ENCODE data around the gene TAAR1. TPM values are rescaled to one million over a fixed set of nuclear protein-coding genes. Genes with fewer than 3 reads are reported as not detected.

The TAAR1 gene
- total and polyA plus RNA-seq, 2 donors, result 0.05 TPM; not detected in 1

- peak in 6 of 9 donors; percentile 0 to 31 (median 5) for DNase-seq (ENCODE audit: low read depth in 6 of 9, low spot score in 9 of 9)
- Histone ChIP-seq H3K4me3 (ENCODE audit: low read length in 2 of 2) (no peak overlapping the region), H3K27me3 (ENCODE audit: control insufficient read depth in 2 of 2, insufficient read depth in 1 of 2, low read length in 1 of 2) (no peaks in the 10 kb centered on the region), H3K36me3 (ENCODE audit: control insufficient read depth in 2 of 2, insufficient read depth in 2 of 2, low read length in 1 of 2) (no peaks in the 10 kb centered on the region), H3K27ac (ENCODE audit: low read depth in 1 of 2, low read length in 1 of 2) (no peak overlapping the region), H3K4me1 (ENCODE audit: control insufficient read depth in 2 of 2, insufficient read depth in 2 of 2, low read length in 2 of 2) (no peaks in the 10 kb centered on the region), H3K9me3 (ENCODE audit: control insufficient read depth in 2 of 2, insufficient read depth in 1 of 2, low read length in 1 of 2) (no peaks in the 10 kb centered on the region)
- 4% methylated on average over 4 of the region's 4 CpGs for WGBS
Measured at GRCh38 chr6:132669690-132670291, 10.8 kb upstream of the TAAR1 start.

- Histone ChIP-seq H3K27me3 (ENCODE audit: control insufficient read depth in 2 of 2, insufficient read depth in 1 of 2, low read length in 1 of 2) (no peaks in the 10 kb centered on the region), H3K27ac (ENCODE audit: low read depth in 1 of 2, low read length in 1 of 2) (no peak overlapping the region), H3K9me3 (ENCODE audit: control insufficient read depth in 2 of 2, insufficient read depth in 1 of 2, low read length in 1 of 2) (no peaks in the 10 kb centered on the region), H3K36me3 (ENCODE audit: control insufficient read depth in 2 of 2, insufficient read depth in 2 of 2, low read length in 1 of 2) (no peaks in the 10 kb centered on the region), H3K4me1 (ENCODE audit: control insufficient read depth in 2 of 2, insufficient read depth in 2 of 2, low read length in 2 of 2) (no peaks in the 10 kb centered on the region), H3K4me3 (ENCODE audit: low read length in 2 of 2) (no peak overlapping the region)
- no peak for DNase-seq (ENCODE audit: low read depth in 6 of 9, low spot score in 9 of 9)
- WGBS, result 94% methylated on average over 4 of the region's 4 CpGs
Measured at GRCh38 chr6:132666118-132666517, 7.1 kb upstream of the TAAR1 start.

GRCh38 chr6:132664309-132665034 is 5.5 kb upstream of the TAAR1 start:
- H3K4me1 ChIP-seq (ENCODE audit: control insufficient read depth in 2 of 2, insufficient read depth in 2 of 2, low read length in 2 of 2), result no peaks in the 10 kb centered on the region
- H3K36me3 ChIP-seq (ENCODE audit: control insufficient read depth in 2 of 2, insufficient read depth in 2 of 2, low read length in 1 of 2), result no peaks in the 10 kb centered on the region
- no peaks in the 10 kb centered on the region for H3K27me3 ChIP-seq (ENCODE audit: control insufficient read depth in 2 of 2, insufficient read depth in 1 of 2, low read length in 1 of 2)
- H3K4me3 ChIP-seq (ENCODE audit: low read length in 2 of 2), result no peak overlapping the region
- DNase-seq (ENCODE audit: low read depth in 6 of 9, low spot score in 9 of 9), result no peak
- 95% methylated on average over 1 of the region's 1 CpG for WGBS
- no peak overlapping the region for H3K27ac ChIP-seq (ENCODE audit: low read depth in 1 of 2, low read length in 1 of 2)
- H3K9me3 ChIP-seq (ENCODE audit: control insufficient read depth in 2 of 2, insufficient read depth in 1 of 2, low read length in 1 of 2), result no peaks in the 10 kb centered on the region

GRCh38 chr6:132663661-132664060 is 4.7 kb upstream of the TAAR1 start:
- H3K9me3 ChIP-seq (ENCODE audit: control insufficient read depth in 2 of 2, insufficient read depth in 1 of 2, low read length in 1 of 2), result no peaks in the 10 kb centered on the region
- no peaks in the 10 kb centered on the region for H3K4me1 ChIP-seq (ENCODE audit: control insufficient read depth in 2 of 2, insufficient read depth in 2 of 2, low read length in 2 of 2)
- no peaks in the 10 kb centered on the region for H3K36me3 ChIP-seq (ENCODE audit: control insufficient read depth in 2 of 2, insufficient read depth in 2 of 2, low read length in 1 of 2)
- H3K4me3 ChIP-seq (ENCODE audit: low read length in 2 of 2), result no peak overlapping the region
- DNase-seq (ENCODE audit: low read depth in 6 of 9, low spot score in 9 of 9), result no peak
- H3K27ac ChIP-seq (ENCODE audit: low read depth in 1 of 2, low read length in 1 of 2), result no peak overlapping the region
- no peaks in the 10 kb centered on the region for H3K27me3 ChIP-seq (ENCODE audit: control insufficient read depth in 2 of 2, insufficient read depth in 1 of 2, low read length in 1 of 2)
- 97% methylated on average over 1 of the region's 1 CpG for WGBS

- WGBS, result 94% methylated on average over 4 of the region's 4 CpGs
- Histone ChIP-seq H3K27me3 (ENCODE audit: control insufficient read depth in 2 of 2, insufficient read depth in 1 of 2, low read length in 1 of 2) (no peaks in the 10 kb centered on the region), H3K9me3 (ENCODE audit: control insufficient read depth in 2 of 2, insufficient read depth in 1 of 2, low read length in 1 of 2) (no peaks in the 10 kb centered on the region), H3K27ac (ENCODE audit: low read depth in 1 of 2, low read length in 1 of 2) (no peak overlapping the region), H3K36me3 (ENCODE audit: control insufficient read depth in 2 of 2, insufficient read depth in 2 of 2, low read length in 1 of 2) (no peaks in the 10 kb centered on the region), H3K4me1 (ENCODE audit: control insufficient read depth in 2 of 2, insufficient read depth in 2 of 2, low read length in 2 of 2) (no peaks in the 10 kb centered on the region), H3K4me3 (ENCODE audit: low read length in 2 of 2) (no peak overlapping the region)
- no peak for DNase-seq (ENCODE audit: low read depth in 6 of 9, low spot score in 9 of 9)
Measured at GRCh38 chr6:132661906-132662305, 2.9 kb upstream of the TAAR1 start.

- Histone ChIP-seq H3K4me3 (ENCODE audit: low read length in 2 of 2) (no peak overlapping the region), H3K4me1 (ENCODE audit: control insufficient read depth in 2 of 2, insufficient read depth in 2 of 2, low read length in 2 of 2) (no peaks in the 10 kb centered on the region), H3K9me3 (ENCODE audit: control insufficient read depth in 2 of 2, insufficient read depth in 1 of 2, low read length in 1 of 2) (no peaks in the 10 kb centered on the region), H3K27me3 (ENCODE audit: control insufficient read depth in 2 of 2, insufficient read depth in 1 of 2, low read length in 1 of 2) (no peaks in the 10 kb centered on the region), H3K27ac (ENCODE audit: low read depth in 1 of 2, low read length in 1 of 2) (no peak overlapping the region), H3K36me3 (ENCODE audit: control insufficient read depth in 2 of 2, insufficient read depth in 2 of 2, low read length in 1 of 2) (no peaks in the 10 kb centered on the region)
- DNase-seq (ENCODE audit: low read depth in 6 of 9, low spot score in 9 of 9), result peak in 1 of 9 donors; percentile 7
- WGBS, result 95% methylated on average over 3 of the region's 3 CpGs
Measured at GRCh38 chr6:132651062-132651461, 7.9 kb downstream of the TAAR1 start.

- no peak overlapping the region for H3K4me3 ChIP-seq (ENCODE audit: low read length in 2 of 2)
- H3K36me3 ChIP-seq (ENCODE audit: control insufficient read depth in 2 of 2, insufficient read depth in 2 of 2, low read length in 1 of 2), result no peaks in the 10 kb centered on the region
- H3K27me3 ChIP-seq (ENCODE audit: control insufficient read depth in 2 of 2, insufficient read depth in 1 of 2, low read length in 1 of 2), result no peaks in the 10 kb centered on the region
- H3K27ac ChIP-seq (ENCODE audit: low read depth in 1 of 2, low read length in 1 of 2), result no peak overlapping the region
- H3K4me1 ChIP-seq (ENCODE audit: control insufficient read depth in 2 of 2, insufficient read depth in 2 of 2, low read length in 2 of 2), result no peaks in the 10 kb centered on the region
- H3K9me3 ChIP-seq (ENCODE audit: control insufficient read depth in 2 of 2, insufficient read depth in 1 of 2, low read length in 1 of 2), result no peaks in the 10 kb centered on the region
- 93% methylated on average over 1 of the region's 1 CpG for WGBS
- no peak for DNase-seq (ENCODE audit: low read depth in 6 of 9, low spot score in 9 of 9)
Measured at GRCh38 chr6:132650429-132650828, 8.6 kb downstream of the TAAR1 start.

- Histone ChIP-seq H3K27me3 (ENCODE audit: control insufficient read depth in 2 of 2, insufficient read depth in 1 of 2, low read length in 1 of 2) (no peaks in the 10 kb centered on the region), H3K9me3 (ENCODE audit: control insufficient read depth in 2 of 2, insufficient read depth in 1 of 2, low read length in 1 of 2) (no peaks in the 10 kb centered on the region), H3K4me1 (ENCODE audit: control insufficient read depth in 2 of 2, insufficient read depth in 2 of 2, low read length in 2 of 2) (no peaks in the 10 kb centered on the region), H3K4me3 (ENCODE audit: low read length in 2 of 2) (no peak overlapping the region), H3K36me3 (ENCODE audit: control insufficient read depth in 2 of 2, insufficient read depth in 2 of 2, low read length in 1 of 2) (no peaks in the 10 kb centered on the region), H3K27ac (ENCODE audit: low read depth in 1 of 2, low read length in 1 of 2) (no peak overlapping the region)
- DNase-seq (ENCODE audit: low read depth in 6 of 9, low spot score in 9 of 9), result no peak
- WGBS, result 96% methylated on average over 2 of the region's 2 CpGs
Measured at GRCh38 chr6:132648828-132649227, 10.2 kb downstream of the TAAR1 start.

GRCh38 chr6:132648356-132648755 is 10.6 kb downstream of the TAAR1 start:
- Histone ChIP-seq H3K27me3 (ENCODE audit: control insufficient read depth in 2 of 2, insufficient read depth in 1 of 2, low read length in 1 of 2) (no peaks in the 10 kb centered on the region), H3K4me3 (ENCODE audit: low read length in 2 of 2) (no peak overlapping the region), H3K9me3 (ENCODE audit: control insufficient read depth in 2 of 2, insufficient read depth in 1 of 2, low read length in 1 of 2) (no peaks in the 10 kb centered on the region), H3K4me1 (ENCODE audit: control insufficient read depth in 2 of 2, insufficient read depth in 2 of 2, low read length in 2 of 2) (no peaks in the 10 kb centered on the region), H3K27ac (ENCODE audit: low read depth in 1 of 2, low read length in 1 of 2) (no peak overlapping the region), H3K36me3 (ENCODE audit: control insufficient read depth in 2 of 2, insufficient read depth in 2 of 2, low read length in 1 of 2) (no peaks in the 10 kb centered on the region)
- DNase-seq (ENCODE audit: low read depth in 6 of 9, low spot score in 9 of 9), result no peak
- WGBS, result 55% methylated on average over 2 of the region's 2 CpGs

Measured in thymus (tissue), 11 donors.